Measurements from ENCODE around the gene DUSP6.

- TF ChIP-seq CTCF (IDR thresholded peaks at IDR 0.05) (no peak), POLR2A (IDR thresholded peaks at IDR 0.05) (no peak)
Measured at GRCh38 chr12:89320735-89321134, 31.6 kb downstream of the DUSP6 start.
